ENCODE data around the gene SERPINA12.

The SERPINA12 gene

DNA sequence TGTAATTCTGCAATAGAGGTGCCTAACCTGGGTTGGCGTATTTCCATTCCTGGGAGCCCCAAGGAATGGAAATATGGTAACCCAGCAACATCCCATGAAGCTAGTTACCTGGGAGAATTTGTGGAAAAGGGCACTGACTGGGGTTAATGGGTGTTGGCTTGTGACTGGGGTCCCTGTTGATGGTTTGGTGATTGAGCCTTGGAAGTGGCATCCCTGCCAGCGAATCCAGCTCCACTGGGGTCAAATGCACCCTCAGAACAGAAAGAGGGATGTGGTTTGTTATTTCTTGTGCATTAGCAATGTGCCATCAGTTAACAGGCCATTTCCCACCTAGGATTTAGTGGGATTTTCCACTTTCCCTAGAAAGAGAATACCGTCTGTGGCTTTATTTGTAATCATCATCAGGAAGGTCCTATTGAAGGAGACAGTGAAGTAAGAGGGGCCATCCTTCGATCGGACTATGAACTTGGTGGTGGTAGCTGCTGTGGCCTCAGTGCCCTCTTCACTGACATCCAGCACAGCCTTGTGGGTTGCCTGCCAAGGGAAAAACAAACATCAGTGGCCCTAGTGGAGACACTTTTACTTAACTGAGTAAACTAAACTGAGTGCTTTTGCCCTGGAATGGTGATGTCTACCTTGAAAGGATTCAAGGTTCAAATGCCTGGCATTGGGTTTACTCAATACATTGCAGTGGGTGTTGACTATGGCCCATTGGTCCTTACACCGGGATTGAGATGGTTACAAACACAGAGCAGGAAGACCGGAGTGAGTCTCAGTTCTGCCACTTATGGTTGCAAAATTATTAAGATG, 46.3 kb downstream of the SERPINA12 start:
- no peak for DNase-seq (ENCODE audit: low read depth)

GRCh38 chr14:94462219-94462551, 47.1 kb downstream of the SERPINA12 start:
- no peak for DNase-seq (ENCODE audit: low read depth)

DNA sequence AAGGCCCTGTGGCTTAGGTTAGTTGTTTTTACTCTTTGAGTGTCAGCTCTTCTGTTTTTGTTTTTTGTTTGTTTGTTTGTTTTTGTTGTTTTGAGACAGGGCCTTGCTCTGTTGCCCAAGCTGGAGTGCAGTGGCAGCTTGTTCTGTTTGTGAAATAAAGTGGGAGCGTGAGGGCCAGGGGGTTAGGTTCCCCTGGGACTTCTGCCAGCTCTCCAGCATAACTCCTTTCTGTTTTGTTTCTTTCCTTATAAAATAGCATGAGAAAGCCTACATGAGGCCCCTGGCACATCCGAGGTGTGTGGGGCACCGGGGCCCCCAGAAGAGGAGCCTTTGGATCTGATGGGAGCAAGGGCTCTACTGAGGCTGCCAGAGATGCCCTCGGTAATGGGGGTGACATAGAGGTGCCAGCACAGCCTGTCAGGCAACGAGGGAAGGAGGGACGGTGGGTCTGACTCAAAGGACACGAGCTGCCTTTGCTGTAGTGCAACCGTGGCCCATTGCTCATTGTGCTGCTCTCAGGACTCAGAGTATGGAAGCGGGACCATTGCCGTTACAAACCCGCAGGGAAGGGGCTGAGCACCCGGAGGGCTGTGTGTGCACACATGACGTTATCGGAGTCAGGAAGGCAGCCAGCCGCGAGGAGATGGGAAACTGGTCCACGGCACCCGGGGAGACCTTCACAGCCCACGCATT, 47.6 kb downstream of the SERPINA12 start:
- DNase-seq (ENCODE audit: low read depth), result no peak

- DNase-seq (ENCODE audit: low read depth), result no peak
Observed at GRCh38 chr14:94460631-94461416, 48.4 kb downstream of the SERPINA12 start.

DNA sequence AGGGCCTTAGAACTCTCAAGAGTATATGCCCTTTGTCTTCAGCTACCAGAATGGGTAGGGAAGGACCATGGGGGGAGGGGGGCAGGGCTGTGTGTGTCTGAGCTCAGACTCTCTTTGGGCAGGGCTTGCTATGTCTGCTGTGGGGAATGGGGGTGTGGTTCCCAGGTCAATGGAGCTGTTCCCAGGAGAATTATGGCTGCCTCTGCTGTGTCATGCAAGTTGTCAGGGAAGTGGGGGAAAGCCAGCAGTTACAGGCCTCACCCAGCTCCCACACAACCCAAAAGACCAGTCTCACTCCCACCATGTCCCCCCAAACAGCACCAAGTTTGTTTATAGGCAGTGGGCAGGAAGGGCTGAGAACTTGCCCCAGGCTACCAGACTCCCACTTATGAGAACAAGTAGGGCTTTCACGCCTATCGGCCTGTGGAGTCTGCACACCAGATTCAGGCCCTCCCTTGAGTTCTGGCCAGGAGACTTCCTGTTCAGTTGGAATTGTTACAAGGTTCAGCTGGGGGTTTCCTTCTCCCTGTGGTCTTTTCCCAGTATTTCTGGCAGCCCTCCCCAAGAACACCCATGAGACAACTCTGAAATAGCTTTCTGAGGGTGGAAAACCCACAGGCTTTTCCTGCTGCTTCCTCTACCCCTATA, 50.6 kb downstream of the SERPINA12 start:
- DNase-seq (ENCODE audit: low read depth), result no peak

DNA sequence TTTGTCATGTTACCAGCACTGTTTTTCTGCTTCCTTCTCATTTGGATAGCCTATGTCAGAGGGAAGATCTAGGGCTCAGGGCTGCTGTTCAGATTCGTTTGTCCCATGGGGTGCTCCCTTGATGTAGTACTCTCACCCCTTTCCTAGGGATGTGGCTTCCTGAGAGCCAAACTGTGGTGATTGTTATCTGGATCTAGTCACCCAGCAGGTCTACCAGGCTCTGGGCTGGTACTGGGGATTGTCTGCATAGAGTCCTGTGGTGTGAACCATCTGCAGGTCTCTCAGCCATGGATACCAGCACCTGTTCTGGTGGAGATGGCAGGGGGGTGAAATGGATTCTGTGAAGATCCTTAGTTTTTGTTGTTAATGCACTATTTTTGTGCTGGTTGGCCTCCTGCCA, 51.2 kb downstream of the SERPINA12 start:
- DNase-seq (ENCODE audit: low read depth), result no peak

DNA sequence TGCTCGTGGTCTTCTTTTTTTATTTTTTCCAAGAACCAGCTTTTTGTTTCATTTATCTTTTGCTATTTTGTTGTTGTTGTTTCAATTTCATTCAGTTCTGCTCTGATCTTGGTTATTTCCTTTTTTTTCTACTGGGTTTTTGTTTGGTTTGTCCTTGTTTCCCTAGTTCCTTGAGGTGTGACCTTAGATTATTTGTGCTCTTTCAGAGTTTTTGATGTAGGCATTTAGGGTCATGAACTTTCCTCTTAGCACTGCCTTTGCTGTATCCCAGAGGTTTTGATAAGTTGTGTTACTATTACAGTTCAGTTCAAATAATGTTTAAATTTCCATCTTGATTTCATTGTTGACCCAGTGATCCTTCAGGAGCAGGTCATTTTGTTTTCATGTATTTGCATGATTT, 53.3 kb downstream of the SERPINA12 start:
- no peak for DNase-seq (ENCODE audit: low read depth)

GRCh38 chr14:94451826-94452225, 57.4 kb downstream of the SERPINA12 start:
- DNase-seq (ENCODE audit: low read depth), result no peak

- DNase-seq (ENCODE audit: low read depth), result no peak
Observed at GRCh38 chr14:94451091-94451771, 58.0 kb downstream of the SERPINA12 start.

GRCh38 chr14:94450722-94451090, 58.6 kb downstream of the SERPINA12 start:
- no peak for DNase-seq (ENCODE audit: low read depth)

DNA sequence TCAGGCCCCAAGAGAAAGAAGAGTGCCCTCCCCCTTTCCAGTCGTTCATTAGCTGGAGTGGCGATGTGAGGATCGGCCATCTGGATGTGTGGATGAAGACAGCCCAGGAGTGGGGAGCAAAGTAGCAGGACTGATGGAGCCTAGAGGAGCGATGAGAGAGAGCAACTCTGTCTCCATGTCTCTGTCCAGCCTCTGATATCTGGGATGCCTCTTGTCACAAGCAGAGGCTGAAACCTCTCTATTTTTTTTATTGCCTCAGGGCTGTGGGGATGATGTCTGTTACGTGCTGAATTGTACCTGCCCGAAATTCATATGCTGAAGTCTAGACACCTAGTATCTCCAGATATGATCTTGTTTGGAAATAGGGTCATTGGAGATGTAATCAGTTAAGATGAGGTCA, 59.3 kb downstream of the SERPINA12 start:
- DNase-seq (ENCODE audit: low read depth), result no peak

GRCh38 chr14:94448071-94448808, 61.0 kb downstream of the SERPINA12 start:
- no peak for DNase-seq (ENCODE audit: low read depth)

- DNase-seq (ENCODE audit: low read depth), result no peak
Observed at GRCh38 chr14:94447206-94447605, 62.1 kb downstream of the SERPINA12 start.

DNA sequence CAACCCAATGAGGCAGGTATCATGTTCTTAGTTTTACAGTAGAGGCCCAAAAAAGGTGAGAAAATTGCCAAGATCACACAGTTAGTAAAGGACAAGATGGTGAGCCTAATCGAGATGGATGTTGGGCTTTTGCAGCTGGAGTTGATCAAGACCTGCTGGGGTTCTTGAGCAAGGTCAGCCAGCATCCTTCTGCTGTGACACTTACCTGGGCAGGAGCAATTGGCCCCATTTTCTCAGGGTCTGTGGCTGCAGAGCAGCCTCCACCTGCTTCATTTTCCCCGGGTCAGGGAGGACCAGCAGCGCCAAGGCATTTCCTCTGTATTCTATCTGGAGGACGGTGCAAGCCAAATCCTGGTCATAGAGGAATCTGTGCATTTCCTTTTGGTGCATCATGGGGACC, 63.1 kb downstream of the SERPINA12 start:
- no peak for DNase-seq (ENCODE audit: low read depth)

- no peak for DNase-seq (ENCODE audit: low read depth)
Observed at GRCh38 chr14:94445003-94445402, 64.3 kb downstream of the SERPINA12 start.

GRCh38 chr14:94441531-94442205, 67.6 kb downstream of the SERPINA12 start:
- no peak for DNase-seq (ENCODE audit: low read depth)

DNA sequence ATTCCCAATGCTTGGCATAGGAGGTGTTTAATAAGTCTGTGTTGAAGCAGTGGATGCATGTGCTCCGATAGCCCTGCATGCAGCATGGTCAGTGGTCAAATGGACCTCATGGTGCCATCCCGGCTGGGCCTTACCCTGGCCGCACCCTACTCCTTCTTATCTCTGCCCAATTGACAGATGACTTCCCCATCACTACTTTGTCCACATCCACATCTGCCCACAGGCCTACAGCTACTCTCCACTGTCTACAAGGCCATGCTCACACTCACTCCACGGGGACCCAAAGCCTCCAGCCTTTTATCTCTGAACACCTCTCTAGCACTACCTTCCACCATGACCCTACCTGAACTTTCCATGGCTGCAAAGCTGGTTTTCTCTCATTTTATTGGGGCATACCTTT, 68.1 kb downstream of the SERPINA12 start:
- no peak for DNase-seq (ENCODE audit: low read depth)

DNA sequence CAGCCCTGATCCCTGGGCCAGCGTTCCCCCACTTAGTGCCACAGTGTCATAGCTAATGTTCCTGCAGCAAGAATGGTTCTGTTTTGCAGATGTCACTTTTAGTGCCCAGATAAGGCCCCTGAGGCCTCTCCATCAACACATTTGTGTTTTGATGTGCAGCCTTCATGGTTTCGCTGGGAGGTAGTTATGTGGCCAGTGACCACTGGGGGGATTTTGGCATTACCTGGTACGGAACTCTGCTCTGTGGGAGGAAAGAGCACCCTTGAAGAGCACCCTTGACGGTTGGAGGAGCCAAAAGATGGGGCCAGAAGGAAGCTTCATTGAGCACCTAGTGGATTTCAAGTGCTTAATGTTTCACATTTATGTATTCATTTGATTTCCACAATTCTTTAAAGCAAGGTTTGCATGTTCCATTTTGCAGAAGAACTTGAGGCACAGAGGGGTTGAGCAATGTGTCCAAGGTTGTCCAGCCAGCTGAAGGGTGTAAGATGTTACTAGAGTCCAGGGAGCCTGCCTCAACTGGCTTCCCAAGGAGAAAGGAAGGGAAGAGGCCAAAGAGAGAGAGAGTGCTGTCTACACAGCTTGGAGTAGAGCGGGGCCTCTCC, 69.7 kb downstream of the SERPINA12 start:
- DNase-seq (ENCODE audit: low read depth), result no peak
